ENCODE data around the gene PRORP. TPM values are rescaled to one million over a fixed set of nuclear protein-coding genes. Genes with fewer than 3 reads are reported as not detected.

PRORP gene
- total RNA-seq, 1 experiment from 2014 or later: 24.7 TPM

DNA sequence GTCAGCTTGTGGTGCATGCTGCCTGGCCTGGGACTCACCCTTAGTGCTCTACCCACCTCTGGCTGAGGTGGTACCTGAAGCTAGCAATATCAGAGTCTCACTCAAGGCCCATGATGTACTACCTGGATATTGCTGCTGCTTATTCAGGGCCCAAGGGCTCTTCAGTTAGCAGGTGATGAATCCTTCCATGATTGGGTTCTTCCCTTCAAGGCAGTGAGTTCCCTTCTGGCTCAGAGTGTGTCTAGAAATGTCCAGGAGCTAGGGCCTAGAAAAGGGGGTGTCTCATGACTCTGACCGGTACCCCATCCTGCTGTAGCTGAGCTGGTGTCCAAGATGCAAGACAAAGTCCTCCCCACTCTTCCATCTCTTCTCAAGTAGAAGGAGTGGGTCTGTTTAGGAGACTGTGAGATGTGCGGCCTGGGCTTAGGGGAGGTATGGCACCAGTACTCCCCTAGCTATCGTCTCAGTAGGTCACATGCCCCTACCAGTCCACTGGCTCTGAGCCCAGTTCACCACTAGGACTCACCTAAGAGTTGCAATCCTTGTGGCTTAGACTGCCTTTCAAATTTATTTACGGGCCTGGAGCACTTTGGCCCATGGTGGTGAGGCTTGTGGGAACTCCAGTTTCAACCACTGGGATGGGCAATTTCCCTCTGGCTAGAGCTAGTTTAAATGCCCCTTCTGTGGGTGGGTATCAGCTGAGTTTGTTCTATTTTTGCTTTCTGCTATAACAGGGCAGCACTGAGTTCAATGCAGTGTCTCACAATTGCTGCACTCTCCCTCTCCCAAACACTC is 12.2 kb downstream of the PRORP start:
- Histone ChIP-seq H3K9me2 (ENCODE audit: insufficient read depth) (no peaks in the 10 kb centered on the region), H4K20me1 (ENCODE audit: insufficient read depth) (no peaks in the 10 kb centered on the region), H3K4me1 (replicated peaks; ENCODE audit: insufficient read depth) (no peaks in the 10 kb centered on the region), H3F3A (ENCODE audit: insufficient read depth, low read depth) (no peaks in the 10 kb centered on the region), H3K27me3 (ENCODE audit: insufficient read depth, low read depth) (no peaks in the 10 kb centered on the region), H3K9me3 (ENCODE audit: insufficient read depth, low read depth) (no peaks in the 10 kb centered on the region), H2AFZ (no peak overlapping the region), H3K27ac (no peak overlapping the region), H3K4me2 (no peak overlapping the region), H3K36me3 (ENCODE audit: low read depth) (no peaks in the 10 kb centered on the region), H3K79me2 (ENCODE audit: low read depth) (no peaks in the 10 kb centered on the region), H3K4me3 (no peak overlapping the region)
- TF ChIP-seq, protein P1, sequence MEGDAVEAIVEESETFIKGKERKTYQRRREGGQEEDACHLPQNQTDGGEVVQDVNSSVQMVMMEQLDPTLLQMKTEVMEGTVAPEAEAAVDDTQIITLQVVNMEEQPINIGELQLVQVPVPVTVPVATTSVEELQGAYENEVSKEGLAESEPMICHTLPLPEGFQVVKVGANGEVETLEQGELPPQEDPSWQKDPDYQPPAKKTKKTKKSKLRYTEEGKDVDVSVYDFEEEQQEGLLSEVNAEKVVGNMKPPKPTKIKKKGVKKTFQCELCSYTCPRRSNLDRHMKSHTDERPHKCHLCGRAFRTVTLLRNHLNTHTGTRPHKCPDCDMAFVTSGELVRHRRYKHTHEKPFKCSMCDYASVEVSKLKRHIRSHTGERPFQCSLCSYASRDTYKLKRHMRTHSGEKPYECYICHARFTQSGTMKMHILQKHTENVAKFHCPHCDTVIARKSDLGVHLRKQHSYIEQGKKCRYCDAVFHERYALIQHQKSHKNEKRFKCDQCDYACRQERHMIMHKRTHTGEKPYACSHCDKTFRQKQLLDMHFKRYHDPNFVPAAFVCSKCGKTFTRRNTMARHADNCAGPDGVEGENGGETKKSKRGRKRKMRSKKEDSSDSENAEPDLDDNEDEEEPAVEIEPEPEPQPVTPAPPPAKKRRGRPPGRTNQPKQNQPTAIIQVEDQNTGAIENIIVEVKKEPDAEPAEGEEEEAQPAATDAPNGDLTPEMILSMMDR (conservative IDR thresholded peaks at IDR 0.05): no peak
- no peak for TF ChIP-seq EZH2 (IDR thresholded peaks at IDR 0.05; ENCODE audit: low read depth)
- ChIA-PET CTCF (no interaction called here), POLR2A (ENCODE audit: unreplicated experiment) (interaction anchor here (0.6 kb wide), 1 partner anchor 12 kb away, joined by 3 read pairs; no protein-coding TSS in a partner anchor)
- intact Hi-C loops (cut with micrococcal nuclease; ENCODE audit: unreplicated experiment): no loop called here
- no peak for DNase-seq
- no TSS peak for BruUV-seq (replicated peaks)

DNA sequence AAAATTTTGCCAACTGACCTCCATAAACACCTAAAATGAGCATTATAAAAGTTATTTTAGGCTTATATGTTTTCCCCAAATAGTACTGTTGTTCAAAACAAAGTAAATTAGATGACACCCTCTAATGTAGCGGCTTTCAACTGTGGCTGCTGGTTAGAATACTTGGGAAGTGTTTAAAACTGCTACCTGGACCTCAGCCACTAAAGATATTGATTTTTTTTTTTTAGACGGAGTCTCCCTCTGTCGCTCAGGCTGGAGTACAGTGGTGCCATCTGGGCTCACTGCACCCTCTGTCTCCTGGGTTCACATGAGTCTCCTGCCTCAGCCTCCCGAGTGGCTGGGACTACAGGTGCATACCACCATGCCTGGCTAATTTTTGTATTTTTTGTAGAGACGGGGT is 16.2 kb downstream of the PRORP start:
- H3K36me3 ChIP-seq (ENCODE audit: low read depth): no peaks in the 10 kb centered on the region

DNA sequence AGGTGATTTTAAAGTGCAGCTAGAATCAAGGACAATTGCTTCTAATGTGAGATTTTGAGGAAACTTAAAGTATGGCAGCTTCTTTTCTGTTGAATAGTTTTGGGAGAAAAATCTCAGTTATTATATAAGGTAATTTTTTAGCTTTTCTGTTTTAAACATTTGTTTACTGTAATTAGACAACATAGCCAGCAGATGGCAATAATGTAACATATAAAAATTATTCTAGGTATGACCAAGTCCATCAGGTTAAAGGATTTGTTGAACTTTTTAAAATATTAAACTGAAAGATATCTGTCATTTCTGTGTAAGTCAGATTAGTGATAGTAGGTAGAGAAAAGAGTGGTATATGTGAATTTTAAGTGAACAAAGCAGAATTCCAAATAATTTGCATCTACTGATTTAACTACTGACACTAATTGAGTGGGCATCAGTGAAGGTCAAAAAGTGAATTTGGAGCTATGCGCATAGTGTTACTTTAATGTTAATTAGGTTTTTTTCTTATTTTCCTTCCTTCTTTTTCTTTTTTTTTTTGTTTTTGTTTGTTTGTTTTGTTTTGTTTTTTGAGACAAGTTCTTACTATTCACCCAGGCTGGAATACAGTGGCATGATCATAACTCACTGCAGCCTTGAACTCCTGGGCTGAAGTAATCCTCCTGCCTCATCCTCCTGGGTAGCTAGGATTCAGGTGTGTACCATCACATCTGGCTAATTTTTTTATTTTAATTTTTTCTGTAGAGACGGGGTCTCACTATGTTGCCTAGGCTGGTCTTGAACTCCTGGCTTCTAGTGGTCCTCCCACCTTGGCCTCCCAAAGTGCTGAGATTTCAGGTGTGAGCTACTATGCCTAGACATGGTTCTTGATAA is 18.6 kb downstream of the PRORP start:
- no TSS peak for BruUV-seq (replicated peaks)
- no peak for DNase-seq
- ChIA-PET POLR2A (ENCODE audit: unreplicated experiment) (no interaction called here), CTCF (no interaction called here)
- H3K27ac ChIP-seq: no peak overlapping the region
- no peaks in the 10 kb centered on the region for H3K36me3 ChIP-seq (ENCODE audit: low read depth)
- intact Hi-C loops (cut with micrococcal nuclease; ENCODE audit: unreplicated experiment): no loop called here
- H4K20me1 ChIP-seq (ENCODE audit: insufficient read depth): no peaks in the 10 kb centered on the region
- TF ChIP-seq, protein P1 (conservative IDR thresholded peaks at IDR 0.05): no peak
- TF ChIP-seq EZH2 (IDR thresholded peaks at IDR 0.05; ENCODE audit: low read depth): no peak
- H3K4me3 ChIP-seq: no peak overlapping the region
- H3K79me2 ChIP-seq (ENCODE audit: low read depth): no peaks in the 10 kb centered on the region
- no peaks in the 10 kb centered on the region for H3K4me1 ChIP-seq (replicated peaks; ENCODE audit: insufficient read depth)
- no peaks in the 10 kb centered on the region for H3K27me3 ChIP-seq (ENCODE audit: insufficient read depth, low read depth)
- H3K9me3 ChIP-seq (ENCODE audit: insufficient read depth, low read depth): no peaks in the 10 kb centered on the region
- no peaks in the 10 kb centered on the region for H3F3A ChIP-seq (ENCODE audit: insufficient read depth, low read depth)
- H2AFZ ChIP-seq: no peak overlapping the region
- no peaks in the 10 kb centered on the region for H3K9me2 ChIP-seq (ENCODE audit: insufficient read depth)
- no peak overlapping the region for H3K4me2 ChIP-seq

More for the DNA sequence above, 16.2 kb downstream of the PRORP start:
- Histone ChIP-seq H3F3A (ENCODE audit: insufficient read depth, low read depth) (no peaks in the 10 kb centered on the region), H3K4me2 (no peak overlapping the region), H3K27ac (no peak overlapping the region), H3K9me3 (ENCODE audit: insufficient read depth, low read depth) (no peaks in the 10 kb centered on the region), H3K79me2 (ENCODE audit: low read depth) (no peaks in the 10 kb centered on the region), H3K4me3 (no peak overlapping the region), H2AFZ (no peak overlapping the region), H3K9me2 (ENCODE audit: insufficient read depth) (no peaks in the 10 kb centered on the region), H3K4me1 (replicated peaks; ENCODE audit: insufficient read depth) (no peaks in the 10 kb centered on the region), H4K20me1 (ENCODE audit: insufficient read depth) (no peaks in the 10 kb centered on the region), H3K27me3 (ENCODE audit: insufficient read depth, low read depth) (no peaks in the 10 kb centered on the region)
- TF ChIP-seq EZH2 (IDR thresholded peaks at IDR 0.05; ENCODE audit: low read depth): no peak
- TF ChIP-seq, protein P1 (conservative IDR thresholded peaks at IDR 0.05): no peak
- no peak for DNase-seq
- CTCF ChIA-PET: no interaction called here
- POLR2A ChIA-PET (ENCODE audit: unreplicated experiment): no interaction called here
- intact Hi-C loops (cut with micrococcal nuclease; ENCODE audit: unreplicated experiment): no loop called here
- BruUV-seq (replicated peaks): no TSS peak
